Stimulated activated CD8-positive, alpha-beta memory T cell treated with anti-CD3 and anti-CD28 coated beads, Interleukin-7, amount 100 ng/mL, for 48 hours (primary cell): ENCODE results near the gene PAK5.

ENCODE experiments used
- DNase-seq, 2 donors: peaks; one replicate each; pipeline ENCODE4 v3.0.0-alpha.2; 2020; ENCODE audit warnings: low read depth in 1 of 2; ENCODE audit errors: extremely low read depth in 1 of 2

Gene PAK5

GRCh38 chr20:9581509-9581908 lies 257.4 kb downstream of the PAK5 start:
- DNase-seq: no peak

GRCh38 chr20:9578594-9578993 lies 260.3 kb downstream of the PAK5 start:
- no peak for DNase-seq

- no peak for DNase-seq
Measured at GRCh38 chr20:9577397-9577796, 261.5 kb downstream of the PAK5 start.

GRCh38 chr20:9576695-9577094 lies 262.2 kb downstream of the PAK5 start:
- DNase-seq: no peak

- no peak for DNase-seq
Measured at GRCh38 chr20:9575836-9576235, 263.0 kb downstream of the PAK5 start.

- DNase-seq: no peak
Measured at GRCh38 chr20:9574776-9575175, 264.1 kb downstream of the PAK5 start.

- DNase-seq: no peak
Measured at GRCh38 chr20:9574181-9574580, 264.7 kb downstream of the PAK5 start.

- no peak for DNase-seq
Measured at GRCh38 chr20:9573335-9574151, 265.3 kb downstream of the PAK5 start.

GRCh38 chr20:9572670-9573069 lies 266.2 kb downstream of the PAK5 start:
- DNase-seq: no peak

GRCh38 chr20:9571783-9572182 lies 267.1 kb downstream of the PAK5 start:
- no peak for DNase-seq

- DNase-seq: no peak
Measured at GRCh38 chr20:9570612-9571011, 268.3 kb downstream of the PAK5 start.

- DNase-seq: no peak
Measured at GRCh38 chr20:9566977-9567376, 271.9 kb downstream of the PAK5 start.

- DNase-seq: no peak
Measured at GRCh38 chr20:9565910-9566550, 272.8 kb downstream of the PAK5 start.

- no peak for DNase-seq
Measured at GRCh38 chr20:9557411-9557810, 281.5 kb downstream of the PAK5 start.

- DNase-seq: no peak
Measured at GRCh38 chr20:9555781-9556180, 283.1 kb downstream of the PAK5 start.

GRCh38 chr20:9551808-9552550 lies 286.9 kb downstream of the PAK5 start:
- DNase-seq: no peak

- DNase-seq: no peak
Measured at GRCh38 chr20:9550871-9551270, 288.0 kb downstream of the PAK5 start.

- no peak for DNase-seq
Measured at GRCh38 chr20:9550283-9550682, 288.6 kb downstream of the PAK5 start.

GRCh38 chr20:9543214-9543613 lies 295.7 kb downstream of the PAK5 start:
- DNase-seq: no peak

GRCh38 chr20:9535449-9535848 lies 303.4 kb downstream of the PAK5 start:
- DNase-seq: no peak

GRCh38 chr20:9534025-9534424 lies 304.9 kb downstream of the PAK5 start:
- no peak for DNase-seq
